ENCODE results near the gene RAC2.

The RAC2 gene

DNA sequence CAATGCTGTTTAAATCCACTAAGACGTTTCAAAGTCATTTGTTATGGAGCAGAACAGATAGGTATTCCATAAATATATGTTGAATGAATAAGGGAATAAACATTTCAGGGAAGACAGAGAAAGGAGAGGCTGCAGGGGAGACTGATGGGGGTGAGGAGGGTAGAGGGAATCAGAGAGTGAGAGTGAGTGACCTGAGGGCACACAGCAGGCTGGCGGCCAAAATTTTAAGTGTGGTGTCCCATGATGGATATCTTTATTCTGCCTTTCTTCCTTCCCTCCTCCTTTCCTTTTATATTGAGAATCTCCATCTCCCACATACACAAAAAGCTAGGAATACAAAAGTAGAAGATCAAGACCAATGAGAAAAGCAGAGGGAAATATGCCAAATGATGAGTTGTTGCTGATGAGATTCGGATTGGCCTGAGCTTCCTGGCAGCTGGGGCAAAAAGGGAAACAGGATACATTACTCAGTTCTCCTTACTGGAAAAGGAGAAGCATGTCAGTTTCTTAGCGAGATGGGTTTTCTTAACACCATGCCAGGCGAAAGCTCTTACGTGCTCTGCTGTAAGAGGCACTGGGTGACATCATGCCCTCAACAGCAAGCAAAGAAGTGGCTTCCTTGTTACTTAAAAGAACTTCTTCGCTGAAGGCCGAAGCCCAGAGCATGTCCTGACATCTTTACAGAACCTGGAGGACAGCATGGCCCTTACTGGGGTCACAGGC is 27.0 kb upstream of the RAC2 start:
- no peak for TF ChIP-seq CTCF (IDR thresholded peaks at IDR 0.05; ENCODE audit: low read depth, low read length)
- H3K4me3 ChIP-seq (replicated peaks in 1 of 2; ENCODE audit: low read depth in 2 of 2, low read length in 2 of 2), result no peak overlapping the region
- DNase-seq (ENCODE audit: low read depth in 2 of 2), result peak; percentile 43 to 54

DNA sequence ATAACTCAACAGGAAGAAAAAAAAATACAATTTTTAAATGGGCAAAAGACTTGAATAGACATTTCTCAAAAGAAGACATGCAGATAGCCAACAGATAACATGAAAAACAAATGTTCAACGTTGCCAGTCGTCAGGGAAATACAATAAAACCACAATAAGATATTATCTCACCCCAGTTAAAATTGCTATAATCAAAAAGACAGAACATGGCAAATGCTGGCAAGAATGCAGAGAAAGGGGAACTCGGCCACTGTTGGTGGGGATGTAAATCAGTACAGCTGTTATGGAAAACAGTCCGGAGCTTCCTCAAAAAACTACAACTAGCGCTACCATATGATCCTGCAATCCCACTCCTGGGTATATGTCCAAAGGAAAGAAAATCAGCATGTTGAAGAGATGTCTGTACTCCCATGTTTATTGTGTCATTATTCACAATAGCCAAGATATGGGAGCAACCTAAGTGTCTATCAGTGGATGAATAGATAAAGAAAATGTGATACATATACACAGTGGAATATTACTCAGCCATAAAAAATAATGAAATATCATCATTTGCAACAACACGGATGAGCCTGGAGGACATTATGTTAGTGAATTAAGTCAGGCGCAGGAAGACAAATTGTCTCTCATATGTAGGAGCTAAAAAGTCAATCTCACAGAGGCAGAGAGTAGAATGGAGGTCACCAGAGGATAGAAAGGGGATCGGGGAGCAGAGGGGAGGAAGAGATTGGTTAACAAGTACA is 26.0 kb upstream of the RAC2 start:
- no peak for TF ChIP-seq CTCF (IDR thresholded peaks at IDR 0.05; ENCODE audit: low read depth, low read length)
- DNase-seq (ENCODE audit: low read depth in 2 of 2), result no peak
- H3K4me3 ChIP-seq (replicated peaks in 1 of 2; ENCODE audit: low read depth in 2 of 2, low read length in 2 of 2), result no peak overlapping the region

GRCh38 chr22:37267661-37268413 is 23.8 kb upstream of the RAC2 start:
- H3K4me3 ChIP-seq (replicated peaks in 1 of 2; ENCODE audit: low read depth in 2 of 2, low read length in 2 of 2), result no peak overlapping the region
- no peak for DNase-seq (ENCODE audit: low read depth in 2 of 2)
- no peak for TF ChIP-seq CTCF (IDR thresholded peaks at IDR 0.05; ENCODE audit: low read depth, low read length)

- TF ChIP-seq CTCF (IDR thresholded peaks at IDR 0.05; ENCODE audit: low read depth, low read length), result peak; percentile 94
- peak; percentile 33 to 49 for DNase-seq (ENCODE audit: low read depth in 2 of 2)
- peak overlapping the region; percentile 42 to 52 for H3K4me3 ChIP-seq (replicated peaks in 1 of 2; ENCODE audit: low read depth in 2 of 2, low read length in 2 of 2)
These were observed 23.1 kb upstream of the RAC2 start for GRCh38 chr22:37267135-37267587.

- TF ChIP-seq CTCF (IDR thresholded peaks at IDR 0.05; ENCODE audit: low read depth, low read length), result no peak
- DNase-seq (ENCODE audit: low read depth in 2 of 2), result no peak
- peak overlapping the region in 1 of 2 donors; percentile 52 for H3K4me3 ChIP-seq (replicated peaks in 1 of 2; ENCODE audit: low read depth in 2 of 2, low read length in 2 of 2)
These were observed 22.6 kb upstream of the RAC2 start for GRCh38 chr22:37266581-37267134.
